Uterus (tissue), 4 donors: ENCODE measurements around the gene CALY. TPM values are rescaled to one million over a fixed set of nuclear protein-coding genes. Genes with fewer than 3 reads are reported as not detected.

Experiments used
- DNase-seq, 2 donors: peaks; one replicate each; pipeline ENCODE4 v3.0.0-alpha.2; 2019 to 2020
- H3K27ac ChIP-seq, 2 donors: fragments of 200-600 bp; sonication (generic); 1 replicate in 1 of 2; 2 replicates in 1 of 2; pipeline ENCODE4 v1.5.1; 2016 to 2018
- H3K27me3 ChIP-seq, 2 donors: fragments of 200-600 bp; sonication (generic); one replicate each; pipeline ENCODE4 v1.5.1; 2018 to 2019; ENCODE audit warnings: control low read depth in 1 of 2
- H3K36me3 ChIP-seq, 2 donors: fragments of 200-600 bp; sonication (generic); one replicate each; pipeline ENCODE4 v1.5.1; 2019; ENCODE audit warnings: control low read depth in 1 of 2
- H3K4me1 ChIP-seq, 2 donors: fragments of 200-600 bp; sonication (generic); one replicate each; pipeline ENCODE4 v1.5.1; 2018 to 2019; ENCODE audit warnings: control low read depth in 1 of 2
- H3K4me3 ChIP-seq, 2 donors: fragments of 200-600 bp; sonication (generic); 1 replicate in 1 of 2; 2 replicates in 1 of 2; pipeline ENCODE4 v1.5.1; 2018 to 2019; ENCODE audit warnings: mild to moderate bottlenecking in 1 of 2
- H3K9me3 ChIP-seq, 2 donors: fragments of 200-600 bp; sonication (generic); one replicate each; pipeline ENCODE4 v1.5.1; 2019; ENCODE audit warnings: control low read depth in 1 of 2
- POLR2A ChIP-seq, 2 donors: fragments of 450-650 bp; IDR thresholded peaks; one replicate each; pipeline ENCODE4 v1.6.1; 2016; ENCODE audit warnings: antibody characterized with exemption in 2 of 2, mild to moderate bottlenecking in 1 of 2, moderate library complexity in 1 of 2
- intact Hi-C: fragments of 100-400 bp; cut with DNase I; formaldehyde crosslinking; loops from one replicate; pipeline ENCODE4 v1.15.1; 2023; ENCODE audit warnings: low total_unique reads
- total RNA-seq, 4 donors: library from RNA; depleted of rRNA in 3 of 4; stranded (reverse); fragments of >200 nt in 3 of 4; gene quantifications; one replicate each; pipeline versions ENCODE4 v1.1.0 to v1.2.4, GENCODE V29; 2014 to 2023
- TF ChIP-seq, protein P1 (sequence below), 4 experiments: fragments of 200-600 bp in 2 of 4; fragments of 450-650 bp in 2 of 4; sonication (generic) in 2 of 4; IDR thresholded peaks; one replicate each; pipeline ENCODE4 v1.5.1; 2016 to 2019; ENCODE audit warnings: antibody characterized with exemption in 4 of 4, mild to moderate bottlenecking in 2 of 4, moderate library complexity in 1 of 4
- donor health status: DM: yes; HTN: yes; CAD: no.

The CALY gene
- total RNA-seq, 4 donors from 2014 or later: 0.69 TPM; not detected in 3

DNA sequence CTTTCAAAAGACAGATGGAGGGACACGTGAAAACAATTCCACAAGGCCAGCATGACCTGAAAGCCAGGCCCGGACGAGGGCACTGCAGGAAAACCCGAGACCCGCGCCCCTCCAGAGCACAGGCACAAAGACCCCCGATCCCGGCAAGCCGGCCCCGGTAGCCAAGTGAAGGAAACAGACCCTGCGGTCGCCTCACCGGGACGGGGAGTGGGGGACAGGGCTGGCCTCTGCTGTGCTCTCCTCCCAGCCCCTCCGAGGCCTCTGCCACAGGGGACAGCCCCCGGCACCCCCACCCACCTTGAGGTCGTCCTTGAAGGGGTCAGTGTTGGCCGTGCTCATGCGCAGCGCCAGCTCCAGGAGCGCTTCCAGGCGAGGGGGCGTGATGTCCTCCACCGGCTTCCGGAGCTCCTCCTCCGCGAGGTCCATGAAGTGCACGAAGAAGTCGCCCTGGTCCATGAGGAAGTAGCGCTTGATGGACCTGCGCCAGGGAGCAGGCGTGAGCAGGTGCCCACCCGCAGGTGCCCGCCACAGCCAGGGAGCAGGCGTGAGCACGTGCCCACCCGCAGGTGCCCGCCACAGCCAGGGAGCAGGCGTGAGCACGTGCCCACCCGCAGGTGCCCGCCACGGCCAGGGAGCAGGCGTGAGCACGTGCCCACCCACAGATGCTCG, 48.7 kb downstream of the CALY start:
- Histone ChIP-seq H3K4me3 (no peak overlapping the region), H3K27me3 (no peaks in the 10 kb centered on the region), H3K27ac (no peak overlapping the region), H3K36me3 (no peaks in the 10 kb centered on the region), H3K9me3 (no peaks in the 10 kb centered on the region), H3K4me1 (no peaks in the 10 kb centered on the region)
- intact Hi-C loops: no loop called here
- TF ChIP-seq, protein P1, sequence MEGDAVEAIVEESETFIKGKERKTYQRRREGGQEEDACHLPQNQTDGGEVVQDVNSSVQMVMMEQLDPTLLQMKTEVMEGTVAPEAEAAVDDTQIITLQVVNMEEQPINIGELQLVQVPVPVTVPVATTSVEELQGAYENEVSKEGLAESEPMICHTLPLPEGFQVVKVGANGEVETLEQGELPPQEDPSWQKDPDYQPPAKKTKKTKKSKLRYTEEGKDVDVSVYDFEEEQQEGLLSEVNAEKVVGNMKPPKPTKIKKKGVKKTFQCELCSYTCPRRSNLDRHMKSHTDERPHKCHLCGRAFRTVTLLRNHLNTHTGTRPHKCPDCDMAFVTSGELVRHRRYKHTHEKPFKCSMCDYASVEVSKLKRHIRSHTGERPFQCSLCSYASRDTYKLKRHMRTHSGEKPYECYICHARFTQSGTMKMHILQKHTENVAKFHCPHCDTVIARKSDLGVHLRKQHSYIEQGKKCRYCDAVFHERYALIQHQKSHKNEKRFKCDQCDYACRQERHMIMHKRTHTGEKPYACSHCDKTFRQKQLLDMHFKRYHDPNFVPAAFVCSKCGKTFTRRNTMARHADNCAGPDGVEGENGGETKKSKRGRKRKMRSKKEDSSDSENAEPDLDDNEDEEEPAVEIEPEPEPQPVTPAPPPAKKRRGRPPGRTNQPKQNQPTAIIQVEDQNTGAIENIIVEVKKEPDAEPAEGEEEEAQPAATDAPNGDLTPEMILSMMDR (IDR thresholded peaks at IDR 0.05): no peak
- TF ChIP-seq POLR2A (IDR thresholded peaks at IDR 0.05): no peak
- DNase-seq: no peak

DNA sequence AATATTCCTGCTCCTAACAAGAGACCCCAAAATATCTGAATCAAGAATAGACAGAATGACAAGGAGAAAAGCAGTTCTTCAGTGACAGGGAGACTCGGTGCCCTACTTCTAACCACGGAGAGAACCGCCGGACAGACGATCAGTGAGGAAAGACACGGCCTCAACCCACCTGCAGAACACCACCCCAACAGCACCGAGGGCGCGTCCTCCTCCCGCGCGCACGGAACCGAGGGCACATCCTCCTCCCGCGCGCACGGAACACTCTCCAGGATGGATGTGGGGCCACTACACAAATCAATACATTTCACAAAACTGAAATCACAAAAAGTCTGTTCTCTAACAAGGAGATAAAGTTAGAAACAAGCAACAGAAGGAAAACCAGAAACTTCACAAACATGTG, 50.3 kb downstream of the CALY start:
- Histone ChIP-seq H3K27ac (no peak overlapping the region), H3K27me3 (no peaks in the 10 kb centered on the region), H3K4me1 (no peaks in the 10 kb centered on the region), H3K36me3 (no peaks in the 10 kb centered on the region), H3K9me3 (no peaks in the 10 kb centered on the region), H3K4me3 (no peak overlapping the region)
- intact Hi-C loops: no loop called here
- no peak for TF ChIP-seq POLR2A (IDR thresholded peaks at IDR 0.05)
- TF ChIP-seq, protein P1 (IDR thresholded peaks at IDR 0.05): no peak
- DNase-seq: no peak

DNA sequence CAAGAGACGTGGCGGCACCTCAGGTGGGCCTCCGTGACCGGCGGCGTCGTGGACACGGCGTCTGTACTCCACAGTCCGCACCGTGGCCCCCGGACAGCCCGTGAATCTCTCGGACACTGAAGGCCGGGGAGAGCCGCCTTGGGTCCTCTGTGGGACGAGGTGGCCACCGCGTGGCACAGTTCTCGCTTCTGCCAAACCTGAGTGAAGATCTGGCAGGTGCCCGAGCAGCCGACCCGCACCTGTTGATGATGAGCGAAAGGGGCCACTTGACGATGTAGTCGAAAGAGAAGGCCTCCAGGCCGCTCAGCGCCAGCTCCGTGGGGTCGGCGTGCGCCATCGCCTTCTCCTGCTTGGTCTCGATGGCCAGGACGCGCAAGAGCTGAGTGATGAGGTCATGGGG, 51.5 kb downstream of the CALY start:
- Histone ChIP-seq H3K9me3 (no peaks in the 10 kb centered on the region), H3K4me3 (no peak overlapping the region), H3K27me3 (no peaks in the 10 kb centered on the region), H3K4me1 (no peaks in the 10 kb centered on the region), H3K27ac (no peak overlapping the region), H3K36me3 (no peaks in the 10 kb centered on the region)
- no peak for DNase-seq
- intact Hi-C loops: no loop called here
- TF ChIP-seq, protein P1 (IDR thresholded peaks at IDR 0.05): no peak
- no peak for TF ChIP-seq POLR2A (IDR thresholded peaks at IDR 0.05)

DNA sequence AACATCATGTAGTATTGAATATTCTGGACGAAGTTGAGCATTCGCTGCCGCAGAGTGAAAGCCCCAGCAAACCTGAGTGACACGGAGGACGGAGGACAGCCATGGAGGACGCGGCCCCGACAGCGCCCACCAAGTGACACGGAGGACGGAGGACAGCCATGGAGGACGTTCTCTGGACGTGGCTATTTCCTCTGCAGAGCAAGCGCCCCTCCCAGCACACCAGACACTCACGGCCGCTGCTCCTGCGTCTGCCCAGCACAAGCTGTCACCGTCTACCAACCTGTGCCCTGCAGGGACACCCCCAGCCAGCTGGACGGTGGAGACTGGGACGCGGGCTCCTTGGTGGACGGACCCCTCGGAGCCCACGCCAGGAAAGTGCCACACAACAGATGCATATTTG, 52.8 kb downstream of the CALY start:
- Histone ChIP-seq H3K36me3 (no peaks in the 10 kb centered on the region), H3K9me3 (no peaks in the 10 kb centered on the region), H3K4me1 (no peaks in the 10 kb centered on the region), H3K4me3 (no peak overlapping the region), H3K27me3 (no peaks in the 10 kb centered on the region), H3K27ac (no peak overlapping the region)
- intact Hi-C loops: no loop called here
- DNase-seq: no peak
- TF ChIP-seq, protein P1 (IDR thresholded peaks at IDR 0.05): no peak
- no peak for TF ChIP-seq POLR2A (IDR thresholded peaks at IDR 0.05)

DNA sequence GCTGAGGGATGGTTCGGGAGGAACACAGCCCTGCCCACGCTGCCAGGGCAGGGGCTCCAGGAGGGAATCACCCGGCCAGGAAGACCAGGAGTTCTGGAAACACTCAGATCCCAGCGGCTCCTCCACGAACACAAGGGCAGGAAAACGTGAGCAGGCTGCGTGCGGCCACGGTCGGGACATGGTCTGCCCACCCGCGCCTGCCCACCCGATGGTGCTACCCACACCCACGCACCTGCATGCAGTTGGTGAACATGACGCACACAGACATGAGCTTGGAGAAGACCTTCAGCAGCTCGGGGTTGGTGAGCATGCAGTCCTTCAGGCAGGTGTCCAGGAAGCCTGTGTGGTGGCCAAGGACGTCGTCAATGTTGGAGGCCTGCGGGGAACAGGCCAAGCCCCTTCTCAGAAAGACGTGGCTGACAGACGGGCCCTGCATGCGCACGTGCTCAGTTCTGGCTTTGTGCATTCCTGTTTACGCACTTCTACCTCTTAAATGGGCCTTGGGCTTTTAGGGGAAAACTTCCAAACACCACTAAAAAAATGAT, 53.8 kb downstream of the CALY start:
- Histone ChIP-seq H3K4me3 (no peak overlapping the region), H3K36me3 (no peaks in the 10 kb centered on the region), H3K27ac (no peak overlapping the region), H3K9me3 (no peaks in the 10 kb centered on the region), H3K4me1 (no peaks in the 10 kb centered on the region), H3K27me3 (no peaks in the 10 kb centered on the region)
- no peak for DNase-seq
- intact Hi-C loops: no loop called here
- TF ChIP-seq, protein P1 (IDR thresholded peaks at IDR 0.05): no peak
- TF ChIP-seq POLR2A (IDR thresholded peaks at IDR 0.05): no peak
